ENCODE measurements around the gene CCT3. TPM values are rescaled to one million over a fixed set of nuclear protein-coding genes. Genes with fewer than 3 reads are reported as not detected.

Gene CCT3
- total RNA-seq, 2 experiments from 2014 or later = 385 to 387 TPM

GRCh38 chr1:156276532-156276931 lies 61.6 kb downstream of the CCT3 start:
- Histone ChIP-seq H3K79me2 (ENCODE audit: insufficient read depth, low read depth, low read length) (peaks cover 34% of the 10 kb centered on the region), H3K27ac (ENCODE audit: low read depth, low read length, poor library complexity, severe bottlenecking) (no peak overlapping the region), H3K4me2 (ENCODE audit: low read length) (no peak overlapping the region), H3K4me1 (ENCODE audit: insufficient read depth, low read length, poor library complexity, severe bottlenecking) (peaks cover 17% of the 10 kb centered on the region), H3K36me3 (ENCODE audit: insufficient read depth, low read length) (peaks cover 88% of the 10 kb centered on the region), H4K20me1 (ENCODE audit: insufficient read depth, low read length) (peaks cover 15% of the 10 kb centered on the region; the same call in 1 of the 2 replicates), H2AFZ (ENCODE audit: low read length) (no peak overlapping the region), H3K4me3 (ENCODE audit: low read depth, low read length, poor library complexity, severe bottlenecking) (no peak overlapping the region), H3K9me2 (ENCODE audit: insufficient read depth, low read length) (no peaks in the 10 kb centered on the region), H3K9me3 (ENCODE audit: low read length) (no peaks in the 10 kb centered on the region)
- intact Hi-C loops (cut with micrococcal nuclease; ENCODE audit: unreplicated experiment) = no loop called here
- no TSS peak for BruUV-seq (replicated peaks)
- TF ChIP-seq CTCF (conservative IDR thresholded peaks at IDR 0.05; ENCODE audit: low read length) (no peak), EZH2phosphoT487 (IDR thresholded peaks at IDR 0.05; ENCODE audit: borderline replicate concordance, low read depth, low read length) (no peak)
- ChIA-PET POLR2A (interaction anchor here (0.6 kb wide), 1 partner anchor 402 kb away, joined by 3 read pairs; no protein-coding TSS in a partner anchor), CTCF (ENCODE audit: unreplicated experiment) (no interaction called here)
- DNase-seq (ENCODE audit: low spot score) = no peak

GRCh38 chr1:156270314-156270713 lies 67.8 kb downstream of the CCT3 start:
- Histone ChIP-seq H2AFZ (ENCODE audit: low read length) (no peak overlapping the region), H4K20me1 (ENCODE audit: insufficient read depth, low read length) (no peaks in the 10 kb centered on the region), H3K9me2 (ENCODE audit: insufficient read depth, low read length) (no peaks in the 10 kb centered on the region), H3K79me2 (ENCODE audit: insufficient read depth, low read depth, low read length) (no peaks in the 10 kb centered on the region), H3K27ac (ENCODE audit: low read depth, low read length, poor library complexity, severe bottlenecking) (no peak overlapping the region), H3K4me1 (ENCODE audit: insufficient read depth, low read length, poor library complexity, severe bottlenecking) (no peaks in the 10 kb centered on the region), H3K36me3 (ENCODE audit: insufficient read depth, low read length) (peaks cover 94% of the 10 kb centered on the region), H3K4me2 (ENCODE audit: low read length) (no peak overlapping the region), H3K9me3 (ENCODE audit: low read length) (no peaks in the 10 kb centered on the region), H3K4me3 (ENCODE audit: low read depth, low read length, poor library complexity, severe bottlenecking) (no peak overlapping the region)
- BruUV-seq (replicated peaks) = no TSS peak
- ChIA-PET CTCF (ENCODE audit: unreplicated experiment) (no interaction called here), POLR2A (interaction anchor here (0.7 kb wide), 1 partner anchor 9 kb away, joined by 4 read pairs; no protein-coding TSS in a partner anchor)
- TF ChIP-seq CTCF (conservative IDR thresholded peaks at IDR 0.05; ENCODE audit: low read length) (no peak), EZH2phosphoT487 (IDR thresholded peaks at IDR 0.05; ENCODE audit: borderline replicate concordance, low read depth, low read length) (no peak)
- intact Hi-C loops (cut with micrococcal nuclease; ENCODE audit: unreplicated experiment) = no loop called here
- DNase-seq (ENCODE audit: low spot score) = no peak

DNA sequence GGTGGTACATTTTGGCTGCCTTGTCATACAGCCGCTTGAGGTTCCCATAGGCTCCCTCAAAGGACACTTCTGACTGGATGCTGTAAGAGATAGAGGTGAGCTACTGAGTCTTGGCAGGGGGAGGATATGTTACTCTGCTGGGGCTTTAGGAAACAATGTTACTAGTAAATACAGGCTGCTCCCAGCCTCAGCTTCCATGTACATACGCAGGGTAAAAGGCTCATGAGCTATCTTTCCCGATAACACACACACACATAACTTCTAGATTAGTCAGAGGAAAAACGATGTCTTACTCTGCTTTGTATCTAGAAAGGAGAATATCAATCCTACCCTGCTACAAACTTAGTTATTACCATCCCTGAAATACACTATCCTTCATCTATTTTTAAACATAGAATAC lies 69.8 kb downstream of the CCT3 start:
- Histone ChIP-seq H3K4me3 (ENCODE audit: low read depth, low read length, poor library complexity, severe bottlenecking) (no peak overlapping the region), H3K9me2 (ENCODE audit: insufficient read depth, low read length) (no peaks in the 10 kb centered on the region), H3K9me3 (ENCODE audit: low read length) (no peaks in the 10 kb centered on the region), H3K36me3 (ENCODE audit: insufficient read depth, low read length) (peaks cover 93% of the 10 kb centered on the region), H3K4me1 (ENCODE audit: insufficient read depth, low read length, poor library complexity, severe bottlenecking) (no peaks in the 10 kb centered on the region), H3K4me2 (ENCODE audit: low read length) (no peak overlapping the region), H4K20me1 (ENCODE audit: insufficient read depth, low read length) (no peaks in the 10 kb centered on the region), H3K27ac (ENCODE audit: low read depth, low read length, poor library complexity, severe bottlenecking) (no peak overlapping the region), H3K79me2 (ENCODE audit: insufficient read depth, low read depth, low read length) (no peaks in the 10 kb centered on the region), H2AFZ (ENCODE audit: low read length) (no peak overlapping the region)
- BruUV-seq (replicated peaks) = no TSS peak
- POLR2A ChIA-PET = interaction anchor here (0.5 kb wide), 1 partner anchor 126 kb away, joined by 4 read pairs; no protein-coding TSS in a partner anchor
- no peak for DNase-seq (ENCODE audit: low spot score)
- TF ChIP-seq EZH2phosphoT487 (IDR thresholded peaks at IDR 0.05; ENCODE audit: borderline replicate concordance, low read depth, low read length) (no peak), CTCF (conservative IDR thresholded peaks at IDR 0.05; ENCODE audit: low read length) (no peak)
- CTCF ChIA-PET (ENCODE audit: unreplicated experiment) = no interaction called here
- intact Hi-C loops (cut with micrococcal nuclease; ENCODE audit: unreplicated experiment) = no loop called here
